ENCODE data around the gene ZNFX1. TPM values are rescaled to one million over a fixed set of nuclear protein-coding genes. Genes with fewer than 3 reads are reported as not detected.
A peak's percentile ranks its signal among the peaks of the same experiment; 100 is the strongest.

ZNFX1 gene
- total RNA-seq, 1 experiment from 2014 or later = 11.0 TPM

DNA sequence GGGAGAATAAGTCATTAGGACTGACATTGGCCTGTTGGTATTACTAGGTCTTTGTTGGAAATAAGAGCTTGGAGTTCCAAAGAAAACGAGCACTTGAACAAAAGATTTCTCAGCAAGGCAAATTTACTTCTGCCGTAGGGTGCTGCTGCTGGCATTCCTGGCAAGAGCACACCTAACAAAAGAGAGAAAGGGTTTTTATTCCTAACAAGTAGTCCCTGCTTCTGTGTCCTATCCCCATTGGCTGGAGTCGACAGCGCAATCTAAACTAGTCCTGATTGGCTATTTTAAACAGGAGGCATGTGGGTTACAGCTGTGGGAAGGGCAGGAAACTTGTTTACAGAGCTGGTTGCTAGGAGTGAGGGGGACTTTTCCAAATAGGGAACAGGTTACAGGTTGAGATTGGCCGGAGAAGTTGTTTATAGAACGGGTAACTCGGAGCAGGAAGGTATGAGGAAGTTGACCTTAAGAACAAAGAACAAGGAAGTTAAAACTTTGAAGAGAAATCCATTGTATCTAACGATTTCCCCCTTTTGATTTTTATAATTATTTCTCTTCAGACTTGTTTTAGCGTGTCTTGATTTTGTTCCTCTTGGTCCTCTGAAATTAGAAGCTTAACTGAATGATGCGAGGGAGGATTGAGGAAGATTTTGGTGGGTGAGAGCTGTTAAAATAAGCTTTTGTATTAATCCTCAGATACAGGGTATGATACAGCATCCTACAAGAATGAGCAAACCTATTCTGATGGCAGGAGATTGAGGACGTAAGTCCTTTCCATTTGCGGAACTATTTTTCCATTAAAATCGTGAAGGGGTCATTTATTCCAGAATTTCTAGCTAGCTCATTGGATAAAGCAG is 3.4 kb upstream of the ZNFX1 start:
- POLR2A ChIA-PET = interaction anchor here (0.6 to 1.0 kb wide), 3 partner anchors 10 to 234 kb away, joined by 3 to 6 read pairs (median 3); no protein-coding TSS in a partner anchor
- CTCF ChIA-PET = interaction anchor here (1.1 to 3.7 kb wide), 2 partner anchors 9 to 39 kb away, joined by 3 to 15 read pairs; no protein-coding TSS in a partner anchor
- DNase-seq (ENCODE audit: low spot score) = peak; percentile 26
- Mint-ChIP-seq H3K36me3 (peaks cover 84% of the 10 kb centered on the region), H3K4me1 (peaks cover 70% of the 10 kb centered on the region), H3K9me3 (peaks cover 7% of the 10 kb centered on the region), H3K27ac (peak overlapping the region; percentile 95), H3K4me3 (peak overlapping the region; percentile 100), H3K27me3 (ENCODE audit: low read depth) (no peaks in the 10 kb centered on the region; the same call in 1 of the 2 replicates)
- ATAC-seq = no peak
- TF ChIP-seq, protein P1, sequence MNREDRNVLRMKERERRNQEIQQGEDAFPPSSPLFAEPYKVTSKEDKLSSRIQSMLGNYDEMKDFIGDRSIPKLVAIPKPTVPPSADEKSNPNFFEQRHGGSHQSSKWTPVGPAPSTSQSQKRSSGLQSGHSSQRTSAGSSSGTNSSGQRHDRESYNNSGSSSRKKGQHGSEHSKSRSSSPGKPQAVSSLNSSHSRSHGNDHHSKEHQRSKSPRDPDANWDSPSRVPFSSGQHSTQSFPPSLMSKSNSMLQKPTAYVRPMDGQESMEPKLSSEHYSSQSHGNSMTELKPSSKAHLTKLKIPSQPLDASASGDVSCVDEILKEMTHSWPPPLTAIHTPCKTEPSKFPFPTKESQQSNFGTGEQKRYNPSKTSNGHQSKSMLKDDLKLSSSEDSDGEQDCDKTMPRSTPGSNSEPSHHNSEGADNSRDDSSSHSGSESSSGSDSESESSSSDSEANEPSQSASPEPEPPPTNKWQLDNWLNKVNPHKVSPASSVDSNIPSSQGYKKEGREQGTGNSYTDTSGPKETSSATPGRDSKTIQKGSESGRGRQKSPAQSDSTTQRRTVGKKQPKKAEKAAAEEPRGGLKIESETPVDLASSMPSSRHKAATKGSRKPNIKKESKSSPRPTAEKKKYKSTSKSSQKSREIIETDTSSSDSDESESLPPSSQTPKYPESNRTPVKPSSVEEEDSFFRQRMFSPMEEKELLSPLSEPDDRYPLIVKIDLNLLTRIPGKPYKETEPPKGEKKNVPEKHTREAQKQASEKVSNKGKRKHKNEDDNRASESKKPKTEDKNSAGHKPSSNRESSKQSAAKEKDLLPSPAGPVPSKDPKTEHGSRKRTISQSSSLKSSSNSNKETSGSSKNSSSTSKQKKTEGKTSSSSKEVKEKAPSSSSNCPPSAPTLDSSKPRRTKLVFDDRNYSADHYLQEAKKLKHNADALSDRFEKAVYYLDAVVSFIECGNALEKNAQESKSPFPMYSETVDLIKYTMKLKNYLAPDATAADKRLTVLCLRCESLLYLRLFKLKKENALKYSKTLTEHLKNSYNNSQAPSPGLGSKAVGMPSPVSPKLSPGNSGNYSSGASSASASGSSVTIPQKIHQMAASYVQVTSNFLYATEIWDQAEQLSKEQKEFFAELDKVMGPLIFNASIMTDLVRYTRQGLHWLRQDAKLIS (CRISPR knock-in tag; IDR thresholded peaks at IDR 0.05; ENCODE audit: borderline replicate concordance) = no peak
- TF ChIP-seq GTF2I (CRISPR knock-in tag; conservative IDR thresholded peaks at IDR 0.05) (no peak), ZNF671 (CRISPR knock-in tag; IDR thresholded peaks at IDR 0.05) (peak; percentile 71), CREM (CRISPR knock-in tag; IDR thresholded peaks at IDR 0.05) (no peak), JAZF1 (CRISPR knock-in tag; IDR thresholded peaks at IDR 0.05) (no peak), ZNF232 (CRISPR knock-in tag; IDR thresholded peaks at IDR 0.05) (no peak), ZNF138 (CRISPR knock-in tag; conservative IDR thresholded peaks at IDR 0.05) (no peak), SP1 (CRISPR knock-in tag; conservative IDR thresholded peaks at IDR 0.05) (no peak), MYBL2 (CRISPR knock-in tag; IDR thresholded peaks at IDR 0.05) (0 out of 2 replicates have a peak, but pooled peaks have one; percentile 41), EMX1 (CRISPR knock-in tag; IDR thresholded peaks at IDR 0.05) (peak; percentile 80), ESRRA (CRISPR knock-in tag; IDR thresholded peaks at IDR 0.05; ENCODE audit: borderline replicate concordance) (no peak), PRRX2 (CRISPR knock-in tag; IDR thresholded peaks at IDR 0.05) (0 out of 2 replicates have a peak, but pooled peaks have one; percentile 16), FOXK1 (CRISPR knock-in tag; IDR thresholded peaks at IDR 0.05) (0 out of 2 replicates have a peak, but pooled peaks have one; percentile 34), RORB (CRISPR knock-in tag; IDR thresholded peaks at IDR 0.05) (peak; percentile 31; the same call in 1 of the 2 replicates), TEAD1 (CRISPR knock-in tag; IDR thresholded peaks at IDR 0.05) (0 out of 2 replicates have a peak, but pooled peaks have one; percentile 13), RELA (CRISPR knock-in tag; IDR thresholded peaks at IDR 0.05; ENCODE audit: borderline replicate concordance) (no peak), SOX15 (CRISPR knock-in tag; IDR thresholded peaks at IDR 0.05) (no peak), NFE2L1 (CRISPR knock-in tag; IDR thresholded peaks at IDR 0.05) (no peak)
- TF ChIP-seq, protein P2, sequence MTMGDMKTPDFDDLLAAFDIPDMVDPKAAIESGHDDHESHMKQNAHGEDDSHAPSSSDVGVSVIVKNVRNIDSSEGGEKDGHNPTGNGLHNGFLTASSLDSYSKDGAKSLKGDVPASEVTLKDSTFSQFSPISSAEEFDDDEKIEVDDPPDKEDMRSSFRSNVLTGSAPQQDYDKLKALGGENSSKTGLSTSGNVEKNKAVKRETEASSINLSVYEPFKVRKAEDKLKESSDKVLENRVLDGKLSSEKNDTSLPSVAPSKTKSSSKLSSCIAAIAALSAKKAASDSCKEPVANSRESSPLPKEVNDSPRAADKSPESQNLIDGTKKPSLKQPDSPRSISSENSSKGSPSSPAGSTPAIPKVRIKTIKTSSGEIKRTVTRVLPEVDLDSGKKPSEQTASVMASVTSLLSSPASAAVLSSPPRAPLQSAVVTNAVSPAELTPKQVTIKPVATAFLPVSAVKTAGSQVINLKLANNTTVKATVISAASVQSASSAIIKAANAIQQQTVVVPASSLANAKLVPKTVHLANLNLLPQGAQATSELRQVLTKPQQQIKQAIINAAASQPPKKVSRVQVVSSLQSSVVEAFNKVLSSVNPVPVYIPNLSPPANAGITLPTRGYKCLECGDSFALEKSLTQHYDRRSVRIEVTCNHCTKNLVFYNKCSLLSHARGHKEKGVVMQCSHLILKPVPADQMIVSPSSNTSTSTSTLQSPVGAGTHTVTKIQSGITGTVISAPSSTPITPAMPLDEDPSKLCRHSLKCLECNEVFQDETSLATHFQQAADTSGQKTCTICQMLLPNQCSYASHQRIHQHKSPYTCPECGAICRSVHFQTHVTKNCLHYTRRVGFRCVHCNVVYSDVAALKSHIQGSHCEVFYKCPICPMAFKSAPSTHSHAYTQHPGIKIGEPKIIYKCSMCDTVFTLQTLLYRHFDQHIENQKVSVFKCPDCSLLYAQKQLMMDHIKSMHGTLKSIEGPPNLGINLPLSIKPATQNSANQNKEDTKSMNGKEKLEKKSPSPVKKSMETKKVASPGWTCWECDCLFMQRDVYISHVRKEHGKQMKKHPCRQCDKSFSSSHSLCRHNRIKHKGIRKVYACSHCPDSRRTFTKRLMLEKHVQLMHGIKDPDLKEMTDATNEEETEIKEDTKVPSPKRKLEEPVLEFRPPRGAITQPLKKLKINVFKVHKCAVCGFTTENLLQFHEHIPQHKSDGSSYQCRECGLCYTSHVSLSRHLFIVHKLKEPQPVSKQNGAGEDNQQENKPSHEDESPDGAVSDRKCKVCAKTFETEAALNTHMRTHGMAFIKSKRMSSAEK (CRISPR knock-in tag; IDR thresholded peaks at IDR 0.05; ENCODE audit: borderline replicate concordance) = peak; percentile 81; the same call in 1 of the 2 replicates
- TF ChIP-seq, protein P3, sequence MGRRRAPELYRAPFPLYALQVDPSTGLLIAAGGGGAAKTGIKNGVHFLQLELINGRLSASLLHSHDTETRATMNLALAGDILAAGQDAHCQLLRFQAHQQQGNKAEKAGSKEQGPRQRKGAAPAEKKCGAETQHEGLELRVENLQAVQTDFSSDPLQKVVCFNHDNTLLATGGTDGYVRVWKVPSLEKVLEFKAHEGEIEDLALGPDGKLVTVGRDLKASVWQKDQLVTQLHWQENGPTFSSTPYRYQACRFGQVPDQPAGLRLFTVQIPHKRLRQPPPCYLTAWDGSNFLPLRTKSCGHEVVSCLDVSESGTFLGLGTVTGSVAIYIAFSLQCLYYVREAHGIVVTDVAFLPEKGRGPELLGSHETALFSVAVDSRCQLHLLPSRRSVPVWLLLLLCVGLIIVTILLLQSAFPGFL (CRISPR knock-in tag; IDR thresholded peaks at IDR 0.05; ENCODE audit: borderline replicate concordance) = no peak
- TF ChIP-seq, protein P4, sequence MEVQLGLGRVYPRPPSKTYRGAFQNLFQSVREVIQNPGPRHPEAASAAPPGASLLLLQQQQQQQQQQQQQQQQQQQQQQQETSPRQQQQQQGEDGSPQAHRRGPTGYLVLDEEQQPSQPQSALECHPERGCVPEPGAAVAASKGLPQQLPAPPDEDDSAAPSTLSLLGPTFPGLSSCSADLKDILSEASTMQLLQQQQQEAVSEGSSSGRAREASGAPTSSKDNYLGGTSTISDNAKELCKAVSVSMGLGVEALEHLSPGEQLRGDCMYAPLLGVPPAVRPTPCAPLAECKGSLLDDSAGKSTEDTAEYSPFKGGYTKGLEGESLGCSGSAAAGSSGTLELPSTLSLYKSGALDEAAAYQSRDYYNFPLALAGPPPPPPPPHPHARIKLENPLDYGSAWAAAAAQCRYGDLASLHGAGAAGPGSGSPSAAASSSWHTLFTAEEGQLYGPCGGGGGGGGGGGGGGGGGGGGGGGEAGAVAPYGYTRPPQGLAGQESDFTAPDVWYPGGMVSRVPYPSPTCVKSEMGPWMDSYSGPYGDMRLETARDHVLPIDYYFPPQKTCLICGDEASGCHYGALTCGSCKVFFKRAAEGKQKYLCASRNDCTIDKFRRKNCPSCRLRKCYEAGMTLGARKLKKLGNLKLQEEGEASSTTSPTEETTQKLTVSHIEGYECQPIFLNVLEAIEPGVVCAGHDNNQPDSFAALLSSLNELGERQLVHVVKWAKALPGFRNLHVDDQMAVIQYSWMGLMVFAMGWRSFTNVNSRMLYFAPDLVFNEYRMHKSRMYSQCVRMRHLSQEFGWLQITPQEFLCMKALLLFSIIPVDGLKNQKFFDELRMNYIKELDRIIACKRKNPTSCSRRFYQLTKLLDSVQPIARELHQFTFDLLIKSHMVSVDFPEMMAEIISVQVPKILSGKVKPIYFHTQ (CRISPR knock-in tag; IDR thresholded peaks at IDR 0.05) = peak; percentile 88
- TF ChIP-seq, protein P5, sequence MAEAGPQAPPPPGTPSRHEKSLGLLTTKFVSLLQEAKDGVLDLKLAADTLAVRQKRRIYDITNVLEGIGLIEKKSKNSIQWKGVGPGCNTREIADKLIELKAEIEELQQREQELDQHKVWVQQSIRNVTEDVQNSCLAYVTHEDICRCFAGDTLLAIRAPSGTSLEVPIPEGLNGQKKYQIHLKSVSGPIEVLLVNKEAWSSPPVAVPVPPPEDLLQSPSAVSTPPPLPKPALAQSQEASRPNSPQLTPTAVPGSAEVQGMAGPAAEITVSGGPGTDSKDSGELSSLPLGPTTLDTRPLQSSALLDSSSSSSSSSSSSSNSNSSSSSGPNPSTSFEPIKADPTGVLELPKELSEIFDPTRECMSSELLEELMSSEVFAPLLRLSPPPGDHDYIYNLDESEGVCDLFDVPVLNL (CRISPR knock-in tag; IDR thresholded peaks at IDR 0.05; ENCODE audit: borderline replicate concordance, low read depth) = no peak

All from WTC11 (cell line).